Peyer's patch (tissue), 4 donors: ENCODE results near the gene NLRC4.

Experiments
- POLR2A ChIP-seq, 2 donors: fragments of 450-650 bp; IDR thresholded peaks; one replicate each; pipeline ENCODE4 v1.5.1; 2017; ENCODE audit warnings: antibody characterized with exemption in 2 of 2, mild to moderate bottlenecking in 2 of 2, moderate library complexity in 2 of 2
- TF ChIP-seq, protein P1 (sequence below), 6 experiments: fragments of 450-650 bp in 4 of 6; fragments of 200-600 bp in 2 of 6; sonication (generic) in 1 of 6; IDR thresholded peaks; one replicate each; pipeline ENCODE4 v1.5.1; 2017 to 2019; ENCODE audit warnings: antibody characterized with exemption in 6 of 6, mild to moderate bottlenecking in 3 of 6, moderate library complexity in 1 of 6

DNA sequence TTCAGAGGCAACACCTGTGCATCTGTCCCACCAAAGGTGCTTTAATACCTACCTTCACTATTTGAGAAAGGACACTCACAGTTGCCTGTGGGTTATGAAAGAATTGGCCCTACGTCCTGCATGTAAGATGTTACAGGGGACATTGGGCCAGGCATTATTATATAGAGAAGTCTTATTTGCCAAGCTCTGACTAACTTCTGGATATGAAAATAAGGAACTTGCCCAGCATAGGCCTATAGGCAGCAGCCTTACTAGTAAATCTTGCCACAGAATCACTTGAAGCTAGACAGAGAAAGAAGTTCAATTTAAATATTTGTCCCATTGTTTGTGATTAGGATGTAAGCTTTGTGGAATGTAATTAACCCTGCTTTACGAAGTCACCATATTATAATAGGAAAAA, 41.7 kb downstream of the NLRC4 start:
- TF ChIP-seq, protein P1, sequence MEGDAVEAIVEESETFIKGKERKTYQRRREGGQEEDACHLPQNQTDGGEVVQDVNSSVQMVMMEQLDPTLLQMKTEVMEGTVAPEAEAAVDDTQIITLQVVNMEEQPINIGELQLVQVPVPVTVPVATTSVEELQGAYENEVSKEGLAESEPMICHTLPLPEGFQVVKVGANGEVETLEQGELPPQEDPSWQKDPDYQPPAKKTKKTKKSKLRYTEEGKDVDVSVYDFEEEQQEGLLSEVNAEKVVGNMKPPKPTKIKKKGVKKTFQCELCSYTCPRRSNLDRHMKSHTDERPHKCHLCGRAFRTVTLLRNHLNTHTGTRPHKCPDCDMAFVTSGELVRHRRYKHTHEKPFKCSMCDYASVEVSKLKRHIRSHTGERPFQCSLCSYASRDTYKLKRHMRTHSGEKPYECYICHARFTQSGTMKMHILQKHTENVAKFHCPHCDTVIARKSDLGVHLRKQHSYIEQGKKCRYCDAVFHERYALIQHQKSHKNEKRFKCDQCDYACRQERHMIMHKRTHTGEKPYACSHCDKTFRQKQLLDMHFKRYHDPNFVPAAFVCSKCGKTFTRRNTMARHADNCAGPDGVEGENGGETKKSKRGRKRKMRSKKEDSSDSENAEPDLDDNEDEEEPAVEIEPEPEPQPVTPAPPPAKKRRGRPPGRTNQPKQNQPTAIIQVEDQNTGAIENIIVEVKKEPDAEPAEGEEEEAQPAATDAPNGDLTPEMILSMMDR (IDR thresholded peaks at IDR 0.05): no peak
- no peak for TF ChIP-seq POLR2A (IDR thresholded peaks at IDR 0.05)
